SH-SY5Y (cell line): ENCODE measurements around the gene CTNNA3.

Source experiments
- GATA2 ChIP-seq: IDR thresholded peaks from 2 replicates; pipeline ENCODE4 v1.6.1; 2011; ENCODE audit warnings: mild to moderate bottlenecking, low read depth, low read length
- GATA3 ChIP-seq: IDR thresholded peaks from 2 replicates; pipeline ENCODE4 v1.6.1; 2011; ENCODE audit warnings: low read depth, mild to moderate bottlenecking, low read length, moderate library complexity

GRCh38 chr10:67246066-67246555 lies 449.9 kb downstream of the CTNNA3 start:
- no peak for TF ChIP-seq GATA2
- no peak for TF ChIP-seq GATA3
